ENCODE measurements around the gene YY1AP1. TPM values are rescaled to one million over a fixed set of nuclear protein-coding genes. Genes with fewer than 3 reads are reported as not detected.
"Not testable (repeated sequence)": the region's sequence is repeated elsewhere in the genome, so short reads cannot be mapped to it uniquely, and the experiment has no call there.

YY1AP1 gene
- total and polyA plus RNA-seq, 2 donors from 2014 or later, result 33.4 to 67.1 TPM

DNA sequence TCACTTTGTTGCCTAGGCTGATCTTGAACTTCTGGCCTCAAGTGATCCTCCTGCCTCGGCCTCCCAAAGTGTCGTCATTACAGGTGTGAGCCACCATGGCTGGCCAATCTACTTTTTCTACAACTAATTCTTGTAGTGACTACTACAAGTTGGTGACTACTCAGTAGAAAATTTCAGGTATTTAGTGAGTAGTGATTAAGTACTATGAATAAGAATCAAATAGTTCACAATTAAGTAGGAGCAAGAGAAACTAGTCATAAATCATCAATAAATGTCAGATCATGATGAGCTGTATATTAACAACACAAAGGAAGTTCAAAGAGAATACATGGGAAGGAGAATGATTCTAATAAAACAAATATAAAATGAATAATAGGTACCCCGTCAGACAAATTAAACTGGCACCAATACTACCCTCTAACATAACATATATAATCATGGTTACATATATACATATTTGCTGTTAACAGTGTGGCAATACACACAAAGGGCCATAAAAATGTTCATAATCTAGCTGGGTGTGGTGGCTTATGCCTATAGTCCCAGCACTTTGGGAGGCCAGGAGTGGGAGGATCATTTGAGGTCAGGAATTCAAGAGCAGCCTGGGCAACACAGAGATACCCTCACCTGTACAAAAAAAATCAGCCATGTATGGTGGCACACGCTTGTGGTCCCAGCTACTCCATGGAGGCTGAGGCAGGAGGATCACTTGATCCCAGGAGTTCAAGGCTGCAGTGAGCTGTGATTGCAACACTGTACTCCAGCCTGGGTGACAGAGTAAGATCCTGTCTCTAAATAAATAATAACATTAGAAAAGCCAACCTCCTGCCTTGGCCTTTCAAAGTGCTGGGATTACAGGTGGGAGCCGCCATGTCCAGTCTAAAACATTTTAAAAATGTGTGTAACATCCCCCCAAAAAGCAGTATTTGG, 19.1 kb downstream of the YY1AP1 start:
- Histone ChIP-seq H3K4me1 (ENCODE audit: control insufficient read depth in 2 of 3, insufficient read depth in 2 of 3, low read depth in 1 of 3, low read length in 3 of 3) (no peaks in the 10 kb centered on the region), H3K27ac (ENCODE audit: low read depth in 2 of 2, low read length in 2 of 2) (no peak overlapping the region), H3K9ac (ENCODE audit: low read length in 3 of 3) (no peak overlapping the region), H3K4me3 (ENCODE audit: low read length in 3 of 3) (no peak overlapping the region), H3K27me3 (ENCODE audit: control insufficient read depth, insufficient read depth, low read length) (no peaks in the 10 kb centered on the region), H3K9me3 (ENCODE audit: control insufficient read depth in 2 of 3, insufficient read depth in 1 of 3, low read length in 3 of 3) (no peaks in the 10 kb centered on the region), H3K36me3 (ENCODE audit: control insufficient read depth in 2 of 3, insufficient read depth in 3 of 3, low read length in 3 of 3) (peaks cover 9 to 56% (median 32%) of the 10 kb centered on the region in 3 donors)
- intact Hi-C loops (cut with DNase I), result no loop called here
- TF ChIP-seq, protein P1, sequence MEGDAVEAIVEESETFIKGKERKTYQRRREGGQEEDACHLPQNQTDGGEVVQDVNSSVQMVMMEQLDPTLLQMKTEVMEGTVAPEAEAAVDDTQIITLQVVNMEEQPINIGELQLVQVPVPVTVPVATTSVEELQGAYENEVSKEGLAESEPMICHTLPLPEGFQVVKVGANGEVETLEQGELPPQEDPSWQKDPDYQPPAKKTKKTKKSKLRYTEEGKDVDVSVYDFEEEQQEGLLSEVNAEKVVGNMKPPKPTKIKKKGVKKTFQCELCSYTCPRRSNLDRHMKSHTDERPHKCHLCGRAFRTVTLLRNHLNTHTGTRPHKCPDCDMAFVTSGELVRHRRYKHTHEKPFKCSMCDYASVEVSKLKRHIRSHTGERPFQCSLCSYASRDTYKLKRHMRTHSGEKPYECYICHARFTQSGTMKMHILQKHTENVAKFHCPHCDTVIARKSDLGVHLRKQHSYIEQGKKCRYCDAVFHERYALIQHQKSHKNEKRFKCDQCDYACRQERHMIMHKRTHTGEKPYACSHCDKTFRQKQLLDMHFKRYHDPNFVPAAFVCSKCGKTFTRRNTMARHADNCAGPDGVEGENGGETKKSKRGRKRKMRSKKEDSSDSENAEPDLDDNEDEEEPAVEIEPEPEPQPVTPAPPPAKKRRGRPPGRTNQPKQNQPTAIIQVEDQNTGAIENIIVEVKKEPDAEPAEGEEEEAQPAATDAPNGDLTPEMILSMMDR (IDR thresholded peaks at IDR 0.05; ENCODE audit: borderline replicate concordance, extremely low read depth, insufficient read depth), result no peak
- DNase-seq (no peak), FAIRE-seq (no peak)

DNA sequence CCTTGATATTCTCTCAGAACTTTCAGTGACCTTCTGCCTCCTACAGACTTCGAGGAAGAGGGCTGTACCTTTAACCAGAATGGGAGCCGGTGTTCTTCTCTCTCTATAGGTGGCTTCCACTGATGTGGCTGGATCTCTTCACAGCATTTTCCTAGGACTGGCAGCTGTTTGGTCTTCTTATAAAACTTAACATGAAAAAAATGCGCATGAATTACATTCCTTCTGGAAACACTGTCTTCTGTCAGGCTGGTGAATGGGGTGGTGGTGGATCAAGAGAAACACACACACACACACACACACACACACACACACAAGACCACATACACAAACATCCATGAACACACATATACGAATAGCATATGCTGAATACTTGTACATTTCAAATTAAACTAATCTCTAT, 27.3 kb downstream of the YY1AP1 start:
- H3K36me3 ChIP-seq (ENCODE audit: control insufficient read depth in 2 of 3, insufficient read depth in 3 of 3, low read length in 3 of 3), result peaks cover 2 to 46% (median 22%) of the 10 kb centered on the region in 3 donors
- H3K27me3 ChIP-seq (ENCODE audit: control insufficient read depth, insufficient read depth, low read length); H3K27ac ChIP-seq (ENCODE audit: low read depth in 2 of 2, low read length in 2 of 2); FAIRE-seq; H3K4me3 ChIP-seq (ENCODE audit: low read length in 3 of 3); H3K9me3 ChIP-seq (ENCODE audit: control insufficient read depth in 2 of 3, insufficient read depth in 1 of 3, low read length in 3 of 3); H3K4me1 ChIP-seq (ENCODE audit: control insufficient read depth in 2 of 3, insufficient read depth in 2 of 3, low read depth in 1 of 3, low read length in 3 of 3); H3K9ac ChIP-seq (ENCODE audit: low read length in 3 of 3); intact Hi-C loops (cut with DNase I); DNase-seq: not testable (repeated sequence)

DNA sequence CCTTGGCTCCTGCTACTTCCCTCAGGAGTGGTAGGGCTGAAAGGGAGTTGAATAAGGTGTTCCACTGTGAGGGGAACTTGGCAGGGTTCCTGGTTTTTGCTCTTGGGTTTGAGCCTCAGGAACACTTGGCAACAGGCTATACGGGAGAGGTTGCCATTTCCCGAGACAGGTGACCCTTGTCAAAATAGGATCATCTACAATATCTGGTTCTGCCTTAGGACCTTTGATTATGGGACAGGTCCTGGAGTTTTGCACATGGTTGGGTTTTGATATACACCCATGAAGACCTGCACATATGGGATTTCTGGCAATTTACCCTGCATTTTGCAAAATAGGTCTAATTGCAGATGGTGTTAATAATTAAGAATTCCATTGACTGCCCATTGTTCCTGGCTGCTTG, 31.1 kb downstream of the YY1AP1 start:
- intact Hi-C loops (cut with DNase I), result no loop called here
- DNase-seq (no peak), FAIRE-seq (no peak)
- Histone ChIP-seq H3K9me3 (ENCODE audit: control insufficient read depth in 2 of 3, insufficient read depth in 1 of 3, low read length in 3 of 3) (no peaks in the 10 kb centered on the region), H3K9ac (ENCODE audit: low read length in 3 of 3) (no peak overlapping the region), H3K36me3 (ENCODE audit: control insufficient read depth in 2 of 3, insufficient read depth in 3 of 3, low read length in 3 of 3) (peaks cover 2 to 34% (median 20%) of the 10 kb centered on the region in 3 donors), H3K4me1 (ENCODE audit: control insufficient read depth in 2 of 3, insufficient read depth in 2 of 3, low read depth in 1 of 3, low read length in 3 of 3) (no peaks in the 10 kb centered on the region), H3K27ac (ENCODE audit: low read depth in 2 of 2, low read length in 2 of 2) (no peak overlapping the region), H3K4me3 (ENCODE audit: low read length in 3 of 3) (no peak overlapping the region), H3K27me3 (ENCODE audit: control insufficient read depth, insufficient read depth, low read length) (no peaks in the 10 kb centered on the region)
- TF ChIP-seq, protein P1 (IDR thresholded peaks at IDR 0.05; ENCODE audit: borderline replicate concordance, extremely low read depth, insufficient read depth), result no peak

DNA sequence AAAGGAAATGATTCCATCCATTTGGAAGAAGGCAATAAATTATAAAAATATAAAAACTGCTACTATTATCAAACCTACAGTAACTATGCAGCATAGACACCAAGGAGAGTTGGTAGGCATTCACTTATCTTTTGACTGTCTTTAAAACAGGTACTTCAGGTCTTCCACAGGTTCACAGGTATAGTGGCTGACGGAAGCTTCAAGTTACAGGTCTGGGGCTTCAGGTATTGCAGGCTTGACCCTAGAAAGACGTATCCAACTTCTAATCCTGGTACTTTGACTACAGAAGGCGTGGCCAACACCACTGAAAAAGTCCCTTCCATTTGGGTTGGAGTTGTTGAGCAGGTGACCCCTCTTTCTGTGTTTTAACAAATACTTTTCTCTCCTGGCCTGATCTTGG, 35.6 kb downstream of the YY1AP1 start:
- FAIRE-seq (no peak), DNase-seq (no peak)
- TF ChIP-seq, protein P1 (IDR thresholded peaks at IDR 0.05; ENCODE audit: borderline replicate concordance, extremely low read depth, insufficient read depth), result no peak
- Histone ChIP-seq H3K4me3 (ENCODE audit: low read length in 3 of 3) (no peak overlapping the region), H3K27ac (ENCODE audit: low read depth in 2 of 2, low read length in 2 of 2) (no peak overlapping the region), H3K36me3 (ENCODE audit: control insufficient read depth in 2 of 3, insufficient read depth in 3 of 3, low read length in 3 of 3) (no peaks in the 10 kb centered on the region), H3K4me1 (ENCODE audit: control insufficient read depth in 2 of 3, insufficient read depth in 2 of 3, low read depth in 1 of 3, low read length in 3 of 3) (no peaks in the 10 kb centered on the region), H3K9ac (ENCODE audit: low read length in 3 of 3) (no peak overlapping the region), H3K27me3 (ENCODE audit: control insufficient read depth, insufficient read depth, low read length) (no peaks in the 10 kb centered on the region), H3K9me3 (ENCODE audit: control insufficient read depth in 2 of 3, insufficient read depth in 1 of 3, low read length in 3 of 3) (no peaks in the 10 kb centered on the region)
- intact Hi-C loops (cut with DNase I), result no loop called here

Data from kidney (tissue), 14 donors.